ENCODE results near the gene ARPP19.
"Not testable (repeated sequence)": the region's sequence is repeated elsewhere in the genome, so short reads cannot be mapped to it uniquely, and the experiment has no call there.

The ARPP19 gene, protein sequence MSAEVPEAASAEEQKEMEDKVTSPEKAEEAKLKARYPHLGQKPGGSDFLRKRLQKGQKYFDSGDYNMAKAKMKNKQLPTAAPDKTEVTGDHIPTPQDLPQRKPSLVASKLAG

DNA sequence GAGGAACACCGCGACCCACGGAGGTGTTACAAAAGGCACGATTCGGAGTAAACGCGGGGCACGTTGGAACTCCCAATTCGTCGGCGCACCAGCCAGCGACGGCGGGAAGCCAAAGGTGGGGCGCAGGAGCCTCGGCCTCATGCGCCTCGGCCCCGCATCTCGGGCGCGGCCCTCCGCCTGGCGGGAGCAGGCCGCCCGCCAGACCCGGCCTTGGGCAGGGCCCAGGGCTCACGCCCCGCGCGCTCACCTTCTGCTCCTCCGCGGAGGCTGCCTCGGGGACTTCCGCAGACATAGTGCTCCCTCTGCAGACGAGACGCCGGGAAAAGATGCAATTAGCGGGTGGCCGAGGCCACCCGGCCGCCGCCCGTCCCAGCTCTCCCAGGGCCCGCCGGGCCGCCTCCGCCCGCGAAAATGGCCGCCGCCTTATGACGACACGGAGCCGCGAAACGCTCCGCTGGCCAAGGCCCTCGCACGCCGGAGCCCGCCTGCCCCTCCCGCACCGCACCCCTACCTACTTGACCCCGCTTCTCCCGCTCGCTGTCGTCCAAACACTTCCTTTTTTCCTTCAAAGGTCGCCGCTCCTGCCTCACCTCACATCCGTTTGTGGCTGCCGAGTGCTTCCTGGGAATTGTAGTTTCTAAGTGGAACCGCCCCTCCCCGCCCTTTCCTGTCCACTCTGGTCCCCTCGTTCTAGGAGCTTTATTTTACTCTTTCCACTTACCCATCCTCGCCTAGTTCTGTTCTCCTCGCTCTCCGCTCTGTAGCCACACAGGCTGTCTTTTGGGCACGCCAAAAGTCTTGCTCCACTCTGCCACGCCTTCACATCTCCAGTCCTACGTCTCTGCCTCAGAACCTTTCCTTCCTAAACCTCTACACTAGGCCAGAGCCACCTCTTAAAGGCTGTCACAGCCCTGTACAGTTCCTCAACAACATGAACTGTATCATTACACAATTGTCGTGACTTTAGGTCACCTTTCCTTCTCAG lies at the start of gene ARPP19:
Gene ARPP19 (minus strand): TSS at position 430 of the 985 bp plus-strand sequence. CDS start 138 bp downstream, at position 292.
- ATAC-seq: peak; percentile 73 to 76

DNA sequence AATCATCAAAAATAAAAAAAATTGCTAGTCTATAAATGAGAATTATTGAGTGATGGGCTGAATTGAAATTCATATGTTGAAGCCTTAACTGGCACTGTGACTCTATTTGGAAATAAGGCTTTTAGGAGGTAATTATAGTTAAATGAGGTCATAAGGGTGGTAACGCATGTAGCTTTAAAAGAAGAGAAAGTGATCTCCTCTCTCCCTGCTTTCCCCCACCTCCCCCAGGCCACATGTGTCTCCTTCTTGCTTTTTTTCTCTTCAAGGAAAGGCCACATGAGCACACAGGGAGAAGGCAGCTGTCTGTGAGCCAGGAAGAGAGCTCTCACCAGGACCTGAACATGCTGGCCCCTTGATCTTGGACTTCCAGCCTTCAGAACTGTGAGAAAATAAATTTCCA lies 48.2 kb upstream of the ARPP19 start:
- no peak for ATAC-seq

DNA sequence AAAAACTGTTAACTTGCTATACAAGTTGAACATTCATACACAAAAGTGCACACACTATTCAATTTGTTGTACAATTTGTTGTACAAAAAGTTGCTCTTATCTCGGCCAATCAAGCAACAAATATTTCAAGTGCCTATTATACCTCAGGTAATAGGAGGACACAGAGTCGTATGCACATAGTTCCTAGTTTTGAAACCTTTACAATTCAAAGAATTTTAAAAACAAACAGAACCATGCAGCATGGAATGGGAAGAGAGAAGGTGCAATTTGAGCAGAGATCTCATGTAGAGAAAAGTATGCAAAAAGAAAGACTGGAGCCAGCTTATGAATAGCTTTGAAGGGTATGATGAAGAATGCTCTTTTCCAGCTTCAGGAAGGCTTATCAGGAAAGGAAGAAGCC lies 46.5 kb upstream of the ARPP19 start:
- ATAC-seq: no peak

DNA sequence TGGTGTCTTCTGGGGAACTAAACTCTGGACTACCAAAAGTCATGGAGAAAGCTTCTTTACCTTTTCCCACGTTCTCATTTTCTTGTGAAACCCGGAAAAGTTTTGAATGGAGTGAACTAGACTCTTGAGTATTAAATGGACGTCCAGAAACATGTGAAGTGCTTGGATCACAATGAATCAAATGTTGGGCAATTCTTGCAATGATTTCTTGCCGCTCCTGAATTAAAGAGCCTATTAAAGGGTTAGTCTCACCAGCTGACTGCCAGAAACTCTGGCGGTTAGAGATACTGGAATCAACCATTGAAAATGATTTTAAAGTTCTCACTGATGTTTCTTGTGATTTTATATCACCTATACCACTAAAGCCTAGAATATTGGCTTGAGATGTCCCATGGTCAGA lies 40.8 kb upstream of the ARPP19 start:
- no peak for ATAC-seq

DNA sequence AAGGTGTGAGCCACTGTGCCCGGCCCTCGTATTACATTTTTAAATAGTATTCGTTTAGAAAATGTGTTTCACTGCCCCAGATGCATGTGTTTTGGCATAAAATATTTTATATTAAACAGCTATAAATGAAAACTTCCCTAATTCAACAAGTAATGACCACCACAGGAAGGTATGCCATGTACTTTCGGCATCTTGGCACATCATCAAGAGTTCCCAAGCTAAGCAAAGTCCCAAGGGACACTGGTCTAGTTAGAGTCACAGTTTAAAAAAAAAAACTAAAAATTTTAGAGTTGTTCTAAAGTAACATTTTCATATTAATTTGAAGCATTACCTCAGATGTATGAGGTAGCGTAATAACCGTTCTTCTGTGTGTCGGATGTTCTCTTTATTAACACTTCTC lies 15.6 kb upstream of the ARPP19 start:
- ATAC-seq: no peak

DNA sequence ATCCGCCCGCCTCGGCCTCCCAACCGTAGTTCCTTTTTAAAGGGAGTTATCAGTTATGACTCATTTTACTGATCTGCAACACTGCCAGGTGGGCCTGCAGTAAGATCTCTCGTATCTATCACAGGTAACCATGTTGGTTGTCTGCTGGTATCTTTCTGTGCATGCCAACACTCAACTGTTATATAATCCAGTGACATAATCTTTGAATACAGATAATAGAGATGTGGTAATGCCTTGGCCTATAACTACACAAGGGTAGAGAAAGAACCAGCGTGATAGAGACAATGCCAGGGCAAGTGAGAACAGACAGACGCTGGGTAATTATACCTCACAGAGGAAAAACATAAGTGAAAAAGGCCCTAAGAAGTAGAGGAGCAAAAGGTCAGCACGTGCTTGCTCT lies 11.0 kb upstream of the ARPP19 start:
- ATAC-seq: no peak

DNA sequence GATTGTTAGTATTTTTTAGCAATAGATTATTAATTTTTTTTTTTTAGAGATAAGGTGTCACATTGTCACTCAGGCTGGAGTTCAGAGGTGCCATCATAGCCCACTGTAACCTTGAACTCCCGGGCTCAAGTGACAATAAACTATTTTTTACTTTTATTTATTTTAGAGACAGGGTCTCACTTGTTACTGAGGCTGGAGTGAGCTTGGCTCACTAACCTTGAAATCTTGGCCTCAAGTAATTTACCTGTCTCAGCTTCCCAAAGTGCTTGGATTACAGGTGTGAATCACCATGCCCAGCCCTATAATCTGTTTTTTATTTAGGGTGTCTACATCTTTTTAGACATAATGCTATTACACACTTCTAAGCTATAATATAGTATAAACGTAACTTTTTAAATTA lies 7.9 kb upstream of the ARPP19 start:
- ATAC-seq: no peak

DNA sequence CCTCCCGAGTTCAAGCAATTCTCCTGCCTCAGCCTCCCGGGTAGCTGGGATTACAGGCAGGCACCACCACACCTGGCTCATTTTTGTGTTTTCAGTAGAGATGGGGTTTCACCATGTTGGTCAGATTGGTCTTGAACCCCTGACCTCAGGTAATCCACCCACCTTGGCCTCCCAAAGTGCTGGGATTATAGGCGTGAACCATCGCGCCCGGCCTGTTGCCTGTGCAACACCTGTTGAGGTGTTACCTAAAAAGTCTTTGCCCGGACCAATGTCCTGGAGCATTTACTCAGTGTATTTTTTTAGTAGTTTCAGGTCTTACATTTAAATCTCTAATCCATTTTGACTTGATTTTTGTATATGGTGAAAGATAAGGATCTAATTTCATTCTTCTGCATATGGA lies 6.7 kb upstream of the ARPP19 start:
- not testable (repeated sequence) for ATAC-seq

DNA sequence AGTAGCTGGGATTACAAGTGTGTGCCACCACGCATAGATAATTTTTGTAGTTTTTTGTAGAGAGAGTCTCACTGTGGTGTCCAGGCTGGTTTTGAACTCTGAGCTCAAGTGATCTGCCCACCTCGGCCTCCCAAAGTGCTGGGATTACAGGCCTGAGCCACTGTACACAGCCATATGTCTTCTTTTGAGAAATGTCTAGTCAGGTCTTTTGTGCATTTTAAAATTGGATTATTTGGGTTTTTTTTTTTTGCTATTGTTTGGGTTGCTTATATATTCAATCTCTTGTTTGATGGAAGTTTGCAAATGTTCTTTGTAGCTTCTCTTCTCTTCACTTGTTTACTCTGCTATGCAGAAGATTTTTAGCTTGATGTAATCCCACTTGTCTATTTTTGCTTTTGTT lies 6.2 kb upstream of the ARPP19 start:
- ATAC-seq: no peak

DNA sequence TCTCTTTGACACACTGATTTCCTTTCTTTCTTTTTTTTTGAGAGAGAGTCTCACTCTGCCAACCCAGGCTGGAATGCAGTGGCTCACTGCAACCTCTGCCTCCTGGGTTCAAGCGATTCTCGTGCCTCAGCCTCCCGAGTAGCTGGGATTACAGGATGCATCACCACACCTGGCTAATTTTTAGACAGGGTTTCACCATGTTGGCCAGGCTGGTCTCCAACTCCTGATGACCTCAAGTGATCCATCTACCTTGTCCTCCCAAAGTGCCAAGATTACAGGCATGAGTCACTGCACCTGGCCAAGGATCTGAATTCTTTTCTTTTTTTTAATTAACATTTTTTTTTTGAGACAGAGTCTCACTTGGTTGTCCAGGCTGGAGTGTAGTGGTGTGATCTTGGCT lies 5.8 kb upstream of the ARPP19 start:
- ATAC-seq: not testable (repeated sequence)

DNA sequence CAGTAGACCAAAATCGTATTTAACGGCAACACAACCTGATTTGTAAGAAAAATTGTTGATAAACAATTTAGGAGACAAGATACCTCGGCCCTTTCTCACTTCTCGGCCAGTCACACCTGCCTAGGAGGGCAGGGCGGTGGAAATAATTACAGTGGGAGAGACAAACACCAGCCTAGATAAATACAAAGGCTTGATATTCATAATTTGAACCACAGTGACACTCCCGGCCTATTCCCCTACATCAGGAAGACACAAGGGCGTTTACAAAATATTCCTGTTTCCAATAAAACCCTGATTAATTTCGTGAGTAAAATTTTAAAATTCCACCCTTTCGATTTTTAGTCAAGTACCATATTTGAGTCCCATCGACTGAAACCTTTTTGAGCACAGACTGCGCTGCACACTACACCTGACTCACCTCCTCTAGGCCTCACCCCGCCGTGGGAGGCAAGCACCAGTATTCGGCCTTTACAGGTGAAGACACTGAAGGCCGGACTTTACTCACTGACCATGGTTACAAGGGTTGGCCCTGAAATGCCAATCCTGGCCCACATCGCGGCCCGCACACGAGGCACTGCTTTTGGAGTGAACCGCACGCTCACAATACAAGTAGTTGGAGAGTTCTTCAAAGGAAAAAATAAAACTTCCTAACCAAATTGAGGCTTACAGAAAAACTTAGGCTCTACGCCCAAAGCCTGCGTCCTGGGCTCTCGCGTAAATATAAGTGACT lies 794 bp downstream of the ARPP19 start:
- ATAC-seq: peak; percentile 61 to 65

DNA sequence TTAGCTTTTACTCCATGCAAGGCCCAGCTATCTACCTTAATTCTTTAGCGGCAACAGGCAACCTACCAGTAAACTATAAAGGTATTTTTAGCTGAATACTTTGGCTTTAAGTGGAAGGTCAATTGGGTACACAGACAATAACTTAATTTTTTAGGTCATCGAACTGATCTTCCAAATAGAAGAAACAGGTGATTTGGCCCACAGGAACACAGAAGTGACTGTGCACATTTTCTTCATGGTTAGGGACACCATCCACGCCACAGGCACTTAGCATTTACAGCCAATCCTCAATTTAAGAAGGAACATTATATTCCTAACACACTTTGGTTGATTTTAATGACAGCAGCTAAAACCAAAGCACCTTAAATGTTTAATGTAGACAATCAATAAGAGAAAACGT lies 1.9 kb downstream of the ARPP19 start:
- ATAC-seq: no peak

DNA sequence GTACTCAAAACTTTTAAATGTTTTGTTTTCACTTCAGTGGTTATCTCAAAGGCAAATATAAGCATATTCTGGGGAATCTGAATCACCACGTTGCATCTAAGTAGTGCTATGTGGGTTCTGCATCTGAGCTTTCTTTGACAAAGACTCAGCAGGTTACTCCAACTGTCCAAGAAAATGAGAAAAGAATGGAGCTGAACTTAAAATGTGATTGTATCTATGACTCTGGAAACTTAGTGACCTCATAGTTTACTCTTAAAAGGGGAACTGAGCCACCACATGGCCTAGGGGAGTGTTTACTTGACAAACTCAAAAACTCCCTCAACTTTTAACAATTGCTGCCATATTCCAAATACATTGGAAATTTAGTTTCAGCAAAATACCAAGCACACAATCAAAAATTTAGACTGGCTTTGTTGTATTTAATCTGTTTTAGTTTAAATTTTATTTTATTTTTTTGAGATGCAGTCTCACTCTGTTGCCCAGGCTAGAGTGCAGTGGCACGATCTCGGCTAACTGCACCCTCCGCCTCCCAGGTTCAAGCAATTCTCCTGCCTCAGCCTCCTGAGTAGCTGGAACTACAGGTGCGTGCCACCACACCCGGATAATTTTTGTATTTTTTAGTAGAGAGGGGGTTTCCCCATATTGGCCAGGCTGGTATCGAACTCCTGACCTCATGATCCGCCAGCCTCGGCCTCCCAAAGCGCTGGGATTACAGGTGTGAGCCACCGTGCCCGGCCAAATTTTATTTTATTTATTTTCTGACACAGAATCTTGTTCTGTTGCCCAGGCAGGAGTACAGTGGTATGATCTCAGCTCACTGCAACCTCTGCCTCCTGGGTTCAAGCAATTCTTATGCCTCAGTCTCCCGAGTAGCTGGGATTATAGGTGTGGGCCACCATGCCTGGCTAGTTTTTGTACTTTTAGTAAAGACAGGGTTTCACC lies 3.1 kb downstream of the ARPP19 start:
- peak; percentile 10 to 34 for ATAC-seq

DNA sequence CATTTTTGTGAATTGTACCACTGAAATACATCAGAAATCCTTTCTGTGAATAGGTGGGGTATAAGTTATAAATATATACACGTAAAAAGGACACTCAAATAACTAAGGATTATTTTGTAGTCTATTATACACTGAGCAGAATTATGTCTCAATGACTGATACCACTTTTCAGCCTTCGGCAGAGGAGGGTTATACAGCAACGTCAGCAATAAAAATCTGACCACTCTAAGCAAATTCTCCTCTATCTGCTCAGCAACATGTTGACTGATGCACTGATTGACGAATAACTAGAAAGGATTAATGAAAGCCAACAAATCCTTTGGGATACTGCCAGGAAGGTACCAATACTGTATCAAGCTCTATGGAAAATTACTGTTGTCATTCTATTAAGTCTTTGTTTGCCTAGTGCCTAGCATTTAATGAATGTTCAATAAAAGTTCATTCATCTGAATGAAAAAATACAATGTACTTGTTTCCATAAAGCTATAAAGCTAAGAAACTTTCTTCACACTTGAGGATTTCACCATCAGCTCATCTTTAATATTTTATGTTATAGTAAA lies 5.2 kb downstream of the ARPP19 start:
- no peak for ATAC-seq

DNA sequence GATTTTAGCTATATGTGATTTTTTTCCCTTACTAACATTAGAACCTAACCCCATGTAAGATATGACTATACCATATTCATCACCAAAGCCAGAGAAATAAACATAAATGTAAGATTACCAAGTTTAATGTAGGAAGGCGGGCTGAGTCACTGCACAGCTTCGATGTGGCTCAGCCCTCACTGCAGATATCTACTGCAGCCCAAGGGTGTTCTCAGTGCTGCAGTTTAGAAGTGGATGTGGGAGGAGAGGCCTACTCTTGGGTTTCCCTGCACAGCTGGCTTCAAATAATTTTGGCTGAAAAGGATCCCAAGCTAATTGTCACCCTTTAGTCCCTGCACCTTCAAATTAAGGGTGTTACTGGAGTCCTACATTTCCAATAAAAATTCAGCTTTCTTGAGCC lies 9.3 kb downstream of the ARPP19 start:
- peak; percentile 81 to 86 for ATAC-seq

DNA sequence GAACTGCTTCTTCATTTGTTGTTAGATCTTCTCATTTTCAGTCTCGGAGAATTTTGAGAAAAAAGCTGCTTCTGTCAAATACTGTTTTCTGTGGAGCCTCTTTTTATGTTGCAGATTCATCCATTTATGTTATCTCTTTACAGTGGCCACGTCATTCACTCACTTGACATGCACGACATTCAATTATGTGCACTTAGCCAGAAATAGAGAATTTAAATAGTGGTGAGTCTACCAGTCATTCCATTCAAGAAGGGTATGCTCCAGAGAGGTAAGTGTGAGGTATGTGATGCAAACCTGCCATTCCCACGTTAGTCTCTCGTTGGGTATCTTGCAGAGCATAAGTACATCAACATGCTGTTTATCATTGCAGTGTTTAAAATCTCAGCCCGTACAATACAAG lies 9.8 kb downstream of the ARPP19 start:
- peak; percentile 44 to 50 for ATAC-seq

DNA sequence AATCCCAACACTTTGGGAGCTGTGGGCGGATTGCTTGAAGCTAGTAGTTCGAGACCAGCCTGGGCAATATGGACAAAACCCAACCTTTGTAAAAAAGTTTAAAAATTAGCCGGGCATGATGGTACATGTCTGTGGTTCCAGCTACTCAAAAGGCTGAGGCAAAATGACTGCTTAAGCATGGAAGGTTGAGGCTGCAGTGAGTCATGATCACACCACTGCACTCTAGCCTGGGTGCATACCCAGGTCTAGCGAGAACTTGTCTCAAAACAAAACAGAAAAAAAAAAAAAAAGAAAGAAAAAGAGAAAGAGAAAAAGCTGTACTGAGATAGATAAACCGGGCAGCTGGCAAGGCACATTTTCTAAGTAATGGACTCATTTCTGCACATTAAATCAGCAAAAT lies 10.6 kb downstream of the ARPP19 start:
- peak; percentile 78 to 80 for ATAC-seq

DNA sequence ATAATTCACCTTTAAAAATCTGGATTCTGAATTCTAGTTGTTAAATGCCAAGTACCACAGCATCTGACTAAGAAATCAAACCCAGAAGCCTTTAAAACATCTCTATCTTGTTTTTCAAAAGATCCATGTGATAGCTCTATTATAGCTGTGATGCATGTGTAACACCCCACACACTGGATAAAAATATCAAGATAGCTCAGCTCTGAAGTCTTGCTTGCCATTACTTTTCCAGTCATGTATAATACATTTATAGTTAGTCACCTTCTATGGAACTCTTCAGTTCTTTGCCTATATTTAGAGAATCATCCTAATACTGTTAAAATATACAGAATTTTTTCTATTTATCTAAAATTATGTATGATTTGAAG lies 11.6 kb downstream of the ARPP19 start:
- no peak for ATAC-seq

DNA sequence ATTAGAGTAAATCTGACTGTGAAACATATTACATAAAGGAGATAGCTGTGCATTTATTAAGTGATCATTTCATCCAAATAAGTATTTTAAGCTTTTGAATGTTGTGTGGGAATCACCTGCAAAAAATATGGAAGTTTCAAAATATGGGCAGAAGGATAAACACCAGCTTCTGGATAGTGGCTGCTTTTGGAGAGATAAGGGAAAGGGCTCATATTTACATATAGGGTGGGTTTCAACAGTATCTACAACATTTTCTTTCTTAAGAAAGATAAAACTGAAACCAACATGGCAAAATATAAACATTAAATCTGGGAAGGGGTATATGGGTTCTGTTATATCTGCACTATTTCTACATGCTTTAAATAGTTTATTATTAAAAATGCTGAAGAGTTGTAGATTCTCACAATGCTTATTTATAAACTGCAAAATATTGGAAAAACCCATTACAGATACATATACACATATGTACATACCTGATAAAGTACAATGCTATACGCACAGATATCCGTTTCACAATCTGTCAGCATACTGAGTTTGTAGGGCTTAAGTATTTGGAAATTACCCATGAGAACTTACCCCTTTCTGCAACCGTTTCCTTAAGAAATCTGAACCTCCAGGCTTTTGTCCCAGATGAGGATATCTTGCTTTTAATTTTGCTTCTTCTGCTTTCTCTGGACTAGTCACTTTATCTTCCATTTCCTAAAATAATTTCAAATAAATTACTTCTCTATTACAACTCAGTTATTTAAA lies 12.1 kb downstream of the ARPP19 start:
- ATAC-seq: no peak

DNA sequence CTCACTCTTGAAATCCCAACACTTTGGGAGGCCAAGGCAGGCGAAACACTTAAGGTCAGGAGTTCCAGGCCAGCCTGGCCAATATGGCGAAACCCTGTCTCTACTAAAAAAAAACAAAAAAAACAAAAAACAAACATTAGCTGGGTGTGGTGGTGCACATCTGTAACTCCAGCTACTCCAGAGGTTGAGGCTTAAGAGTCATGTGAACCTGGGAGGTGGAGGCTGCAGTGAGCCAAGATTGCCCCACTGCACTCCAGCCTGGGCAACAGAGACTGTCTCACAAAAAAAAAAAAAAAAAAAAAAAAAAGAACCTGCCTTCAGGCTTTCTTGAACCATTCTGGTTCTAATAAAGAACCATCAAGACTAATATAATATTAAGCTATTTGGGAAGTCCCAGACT lies 16.5 kb downstream of the ARPP19 start:
- ATAC-seq: no peak

DNA sequence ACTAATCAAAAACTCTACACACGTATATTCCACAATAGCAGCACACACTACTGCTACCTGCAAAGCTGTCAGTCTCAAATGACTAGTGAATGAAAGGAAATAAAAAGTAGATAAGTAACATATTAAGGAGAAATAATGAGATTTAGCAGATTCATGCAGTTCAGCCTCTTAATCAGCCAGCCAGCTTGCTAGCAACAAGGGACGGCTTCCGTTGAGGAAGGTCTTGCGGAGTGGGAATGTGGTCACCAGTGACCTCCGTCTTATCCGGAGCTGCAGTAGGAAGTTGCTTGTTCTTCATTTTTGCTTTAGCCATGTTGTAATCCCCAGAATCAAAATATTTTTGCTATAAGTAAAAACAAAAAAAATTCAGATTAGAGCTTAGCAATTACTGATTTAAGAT lies 17.1 kb downstream of the ARPP19 start:
- ATAC-seq: no peak

Data from activated CD4-positive, CD25-positive, alpha-beta regulatory T cell treated with anti-CD3 and anti-CD28 coated beads, Interleukin-2, amount 50 U/mL, for 24 hours (primary cell).